Smooth muscle cell (in vitro differentiated cells): Measurements from ENCODE around the gene CREB3L4. TPM values are rescaled to one million over a fixed set of nuclear protein-coding genes. Genes with fewer than 3 reads are reported as not detected.
A peak's percentile ranks its signal among the peaks of the same experiment; 100 is the strongest.

Experiments
- DNase-seq: peaks from one replicate; lab custom pipeline; 2025; ENCODE audit not compliant: unreplicated experiment; lab: John Stamatoyannopoulos, UW
- H2AFZ ChIP-seq: fragments of 200-600 bp; sonication (generic); 2 replicates; pipeline ENCODE4 v1.6.0; 2016; ENCODE audit warnings: antibody characterized with exemption, low read depth, mild to moderate bottlenecking
- H3F3A ChIP-seq: fragments of 200-600 bp; sonication (generic); 2 replicates; pipeline ENCODE4 v1.6.0; 2017; ENCODE audit warnings: antibody characterized with exemption, low read depth
- H3K27ac ChIP-seq: fragments of 200-600 bp; sonication (generic); 2 replicates; pipeline ENCODE4 v1.5.1; 2016; ENCODE audit warnings: low read depth, mild to moderate bottlenecking
- H3K27me3 ChIP-seq: fragments of 200-600 bp; sonication (generic); 2 replicates; pipeline ENCODE4 v1.6.1; 2016; ENCODE audit warnings: low read depth, mild to moderate bottlenecking
- H3K36me3 ChIP-seq: fragments of 200-600 bp; sonication (generic); 2 replicates; pipeline ENCODE4 v1.5.1; 2016; ENCODE audit warnings: low read depth
- H3K4me1 ChIP-seq: fragments of 200-600 bp; sonication (generic); 2 replicates; pipeline ENCODE4 v1.5.1; 2016; ENCODE audit warnings: low read depth
- H3K4me2 ChIP-seq: fragments of 200-600 bp; sonication (generic); 2 replicates; pipeline ENCODE4 v1.6.0; 2016; ENCODE audit warnings: mild to moderate bottlenecking
- H3K4me3 ChIP-seq: fragments of 200-600 bp; sonication (generic); 2 replicates; pipeline ENCODE4 v1.5.1; 2016; ENCODE audit warnings: mild to moderate bottlenecking
- H3K79me2 ChIP-seq: fragments of 200-600 bp; sonication (generic); 2 replicates; pipeline ENCODE4 v1.6.0; 2016; ENCODE audit warnings: low read depth, mild to moderate bottlenecking
- H3K9ac ChIP-seq: fragments of 200-600 bp; sonication (generic); 2 replicates; pipeline ENCODE4 v1.6.0; 2016; ENCODE audit warnings: low read depth
- H3K9me3 ChIP-seq: fragments of 200-600 bp; sonication (generic); replicated peaks from 2 replicates; pipeline ENCODE4 v1.5.1; 2016; ENCODE audit warnings: low read depth
- H4K20me1 ChIP-seq: fragments of 200-600 bp; sonication (generic); 2 replicates; pipeline ENCODE4 v1.6.0; 2016; ENCODE audit warnings: low read depth
- WGBS: methylation state at CpG from one replicate; pipeline ENCODE4 v1.1.7; 2016; ENCODE audit warnings: low lambda C conversion rate; 5-methylcytosine and 5-hydroxymethylcytosine counted together
- polyA plus RNA-seq: library from polyadenylated mRNA; unstranded; fragments of >200 nt; fragmentation: Nextera tagmentation; extraction: Ambion mirVana; gene quantifications from 2 replicates; pipeline ENCODE4 v1.2.1, GENCODE V29; 2016
- total RNA-seq: library from RNA; depleted of rRNA; stranded (reverse); fragments of >200 nt; gene quantifications from 2 replicates; pipeline ENCODE4 v1.2.3, GENCODE V29; 2014
- TF ChIP-seq, protein P1 (sequence below): fragments of 200-600 bp; sonication (generic); IDR thresholded peaks from 2 replicates; pipeline ENCODE4 v1.5.1; 2017; ENCODE audit warnings: borderline replicate concordance, mild to moderate bottlenecking, antibody characterized with exemption; ENCODE audit not compliant: insufficient read depth, poor library complexity, severe bottlenecking

CREB3L4 gene
- total and polyA plus RNA-seq, 2 experiments from 2014 or later, result 9.0 to 14.9 TPM

DNA sequence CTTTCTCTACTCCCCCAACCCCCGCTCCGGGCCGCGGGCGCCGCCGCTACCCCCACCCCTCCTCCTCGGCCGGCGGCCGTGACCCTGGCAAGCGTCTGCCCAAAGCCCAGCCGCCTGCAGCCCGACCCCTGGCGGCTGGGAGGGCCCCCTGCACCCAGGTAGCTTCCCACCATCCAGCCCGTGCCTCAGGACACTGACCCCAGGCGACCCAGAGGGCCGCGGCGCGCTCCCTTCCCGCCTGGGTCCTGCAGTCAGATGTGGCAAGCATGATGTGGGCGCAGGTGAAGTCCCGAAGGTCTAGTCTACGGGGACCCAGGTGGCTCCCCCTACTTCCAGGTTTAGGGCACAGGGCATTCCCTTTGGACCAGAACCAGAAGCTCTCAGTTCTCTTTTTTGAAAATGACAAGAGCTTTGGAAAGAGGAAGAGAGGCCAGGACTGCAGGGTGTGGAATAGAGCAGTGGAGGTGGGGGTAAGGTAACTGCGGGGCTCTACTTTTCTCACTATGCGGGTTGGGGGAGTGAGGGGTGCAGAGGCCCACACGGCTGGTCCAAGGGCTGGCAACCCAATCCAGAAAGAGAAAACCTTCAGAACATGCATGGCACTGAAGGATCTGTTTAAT is 21.0 kb upstream of the CREB3L4 start, which contains the start of gene DENND4B:
DENND4B (minus strand) TSS at position 97 of the 620 bp plus-strand sequence. CDS start 2,344 bp downstream, outside the sequence.
- H2AFZ ChIP-seq, result peak within 1 kb of the TSS; percentile 45
- WGBS, result 23% methylated on average over 15 of the region's 28 CpGs
- TF ChIP-seq, protein P1, sequence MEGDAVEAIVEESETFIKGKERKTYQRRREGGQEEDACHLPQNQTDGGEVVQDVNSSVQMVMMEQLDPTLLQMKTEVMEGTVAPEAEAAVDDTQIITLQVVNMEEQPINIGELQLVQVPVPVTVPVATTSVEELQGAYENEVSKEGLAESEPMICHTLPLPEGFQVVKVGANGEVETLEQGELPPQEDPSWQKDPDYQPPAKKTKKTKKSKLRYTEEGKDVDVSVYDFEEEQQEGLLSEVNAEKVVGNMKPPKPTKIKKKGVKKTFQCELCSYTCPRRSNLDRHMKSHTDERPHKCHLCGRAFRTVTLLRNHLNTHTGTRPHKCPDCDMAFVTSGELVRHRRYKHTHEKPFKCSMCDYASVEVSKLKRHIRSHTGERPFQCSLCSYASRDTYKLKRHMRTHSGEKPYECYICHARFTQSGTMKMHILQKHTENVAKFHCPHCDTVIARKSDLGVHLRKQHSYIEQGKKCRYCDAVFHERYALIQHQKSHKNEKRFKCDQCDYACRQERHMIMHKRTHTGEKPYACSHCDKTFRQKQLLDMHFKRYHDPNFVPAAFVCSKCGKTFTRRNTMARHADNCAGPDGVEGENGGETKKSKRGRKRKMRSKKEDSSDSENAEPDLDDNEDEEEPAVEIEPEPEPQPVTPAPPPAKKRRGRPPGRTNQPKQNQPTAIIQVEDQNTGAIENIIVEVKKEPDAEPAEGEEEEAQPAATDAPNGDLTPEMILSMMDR, result peak; percentile 96
- peak; percentile 40 for DNase-seq
- H3K27me3 ChIP-seq, result no peaks in the 10 kb centered on the region
- H3K4me3 ChIP-seq, result peak within 1 kb of the TSS; percentile 96
- H3K4me2 ChIP-seq, result peak within 1 kb of the TSS; percentile 97
- peaks cover 19% of the 10 kb centered on the region for H3K79me2 ChIP-seq
- peak within 1 kb of the TSS; percentile 64 for H3K9ac ChIP-seq
- H3K36me3 ChIP-seq, result no peaks in the 10 kb centered on the region
- H3F3A ChIP-seq, result no peaks in the 10 kb centered on the region
- H3K27ac ChIP-seq, result peak within 1 kb of the TSS; percentile 62
- H3K4me1 ChIP-seq, result no peaks in the 10 kb centered on the region
- H3K9me3 ChIP-seq, result no peaks in the 10 kb centered on the region
- no peaks in the 10 kb centered on the region for H4K20me1 ChIP-seq

DNA sequence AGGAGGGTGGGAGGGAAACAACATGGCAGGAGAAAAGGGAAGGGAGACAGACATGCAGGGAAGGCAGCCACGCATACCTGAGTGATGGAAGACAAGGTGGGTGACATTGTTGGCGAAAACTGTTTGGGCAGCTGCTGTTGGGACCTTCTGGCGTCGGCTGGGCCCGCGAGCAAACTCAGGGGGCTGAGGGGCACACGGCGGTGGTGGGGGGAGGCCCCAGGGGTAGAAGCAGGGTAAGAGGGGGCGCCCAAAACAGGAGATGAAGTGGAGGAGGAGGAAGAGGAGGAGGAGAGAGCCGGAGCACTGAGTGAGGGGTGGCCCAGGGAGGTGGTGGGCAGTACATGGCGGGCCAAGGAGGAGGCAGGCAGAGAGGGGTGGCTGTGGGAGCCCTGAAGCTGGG is 16.5 kb upstream of the CREB3L4 start:
- Histone ChIP-seq H3K27me3 (no peaks in the 10 kb centered on the region), H3K9ac (no peak overlapping the region), H3K9me3 (no peaks in the 10 kb centered on the region), H4K20me1 (peaks cover 30% of the 10 kb centered on the region), H3K79me2 (peaks cover 28% of the 10 kb centered on the region), H3K4me3 (no peak overlapping the region), H3K27ac (no peak overlapping the region), H3F3A (no peaks in the 10 kb centered on the region), H2AFZ (no peak overlapping the region), H3K4me1 (no peaks in the 10 kb centered on the region), H3K36me3 (no peaks in the 10 kb centered on the region), H3K4me2 (no peak overlapping the region)
- TF ChIP-seq, protein P1, result no peak
- no peak for DNase-seq
- 98% methylated on average over 8 of the region's 11 CpGs for WGBS

DNA sequence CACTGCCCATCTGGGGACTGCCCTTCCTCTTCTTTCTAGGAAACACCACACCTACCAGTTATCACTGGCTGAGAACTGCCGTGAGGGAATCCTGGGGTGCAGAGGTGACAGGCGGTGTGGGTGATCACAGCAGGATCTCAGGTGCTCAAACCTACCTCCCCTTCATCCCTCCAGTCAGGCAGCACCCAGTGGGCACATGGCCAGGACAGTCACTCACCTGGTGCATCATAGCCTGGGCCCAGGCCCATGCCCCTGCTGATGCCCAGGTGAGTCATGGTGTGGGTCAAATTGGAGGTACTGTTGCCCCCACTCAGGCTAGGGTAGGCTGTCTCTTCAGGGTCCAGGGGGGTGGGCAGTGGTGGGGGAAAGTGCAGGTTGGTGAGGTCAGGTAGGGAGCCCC is 15.9 kb upstream of the CREB3L4 start:
- Histone ChIP-seq H3K4me2 (no peak overlapping the region), H3K36me3 (no peaks in the 10 kb centered on the region), H3F3A (no peaks in the 10 kb centered on the region), H3K27me3 (no peaks in the 10 kb centered on the region), H4K20me1 (peaks cover 36% of the 10 kb centered on the region), H3K4me3 (no peak overlapping the region), H2AFZ (no peak overlapping the region), H3K9ac (no peak overlapping the region), H3K9me3 (no peaks in the 10 kb centered on the region), H3K79me2 (peaks cover 32% of the 10 kb centered on the region), H3K27ac (no peak overlapping the region), H3K4me1 (no peaks in the 10 kb centered on the region)
- TF ChIP-seq, protein P1, result no peak
- 100% methylated on average over 2 of the region's 2 CpGs for WGBS
- DNase-seq, result no peak

DNA sequence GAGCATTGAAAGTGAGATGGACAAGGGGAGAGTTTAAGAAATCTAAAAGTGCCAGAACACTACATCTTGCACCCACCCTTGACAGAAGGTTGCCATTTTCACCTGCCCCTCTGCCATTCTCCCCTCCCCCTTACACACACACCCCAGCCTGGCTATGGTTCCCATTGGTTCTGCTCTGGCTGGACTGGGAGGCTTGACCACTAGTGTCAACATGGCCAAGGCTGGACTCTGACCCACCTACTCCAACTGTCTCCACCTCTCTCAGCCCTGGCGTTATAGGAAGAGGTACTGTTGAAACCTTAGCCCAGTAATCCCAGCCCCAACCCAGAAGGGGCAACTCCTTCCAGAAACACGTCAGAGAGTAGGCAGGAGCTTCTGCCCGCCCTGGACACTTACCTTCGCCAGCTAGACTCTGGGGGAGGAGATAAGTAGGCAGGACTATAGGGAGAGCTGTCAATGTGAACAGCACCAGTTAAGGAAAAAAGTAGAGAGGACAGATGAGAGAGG is 13.8 kb upstream of the CREB3L4 start:
- 95% methylated on average over 4 of the region's 4 CpGs for WGBS
- Histone ChIP-seq H3K4me1 (peaks cover 4% of the 10 kb centered on the region), H3K4me3 (no peak overlapping the region), H3K27me3 (no peaks in the 10 kb centered on the region), H3K9me3 (no peaks in the 10 kb centered on the region), H2AFZ (no peak overlapping the region), H3K79me2 (peaks cover 46% of the 10 kb centered on the region), H3K9ac (no peak overlapping the region), H3K36me3 (no peaks in the 10 kb centered on the region), H3F3A (no peaks in the 10 kb centered on the region), H3K27ac (no peak overlapping the region), H4K20me1 (peaks cover 48% of the 10 kb centered on the region), H3K4me2 (no peak overlapping the region)
- DNase-seq, result no peak
- TF ChIP-seq, protein P1, result no peak
